ACC112 (cell line): ENCODE measurements around the gene ADCY2.

Source experiments
- H2AFZ ChIP-seq: fragments of 200-600 bp; sonication (generic); one replicate; pipeline ENCODE4 v1.6.0; 2017; ENCODE audit warnings: antibody characterized with exemption, low read length; ENCODE audit not compliant: unreplicated experiment
- H3K27ac ChIP-seq: fragments of 200-600 bp; sonication (generic); 2 replicates; pipeline ENCODE4 v1.5.1; 2014; ENCODE audit warnings: low read depth, mild to moderate bottlenecking, antibody characterized with exemption, low read length, moderate library complexity
- H3K27me3 ChIP-seq: fragments of 200-600 bp; sonication (generic); 2 replicates; pipeline ENCODE4 v1.6.1; 2014; ENCODE audit warnings: mild to moderate bottlenecking, antibody characterized with exemption, low read length, moderate library complexity, mixed read lengths; ENCODE audit not compliant: insufficient read depth
- H3K36me3 ChIP-seq: fragments of 200-600 bp; sonication (generic); 2 replicates; pipeline ENCODE4 v1.6.1; 2016; ENCODE audit warnings: mild to moderate bottlenecking, antibody characterized with exemption, low read length, moderate library complexity, mixed read lengths; ENCODE audit not compliant: insufficient read depth
- H3K4me1 ChIP-seq: fragments of 200-600 bp; sonication (generic); one replicate; pipeline ENCODE4 v1.6.1; 2016; ENCODE audit warnings: low read length, mixed read lengths; ENCODE audit not compliant: insufficient read depth, unreplicated experiment, control insufficient read depth
- H3K4me3 ChIP-seq: fragments of 200-600 bp; sonication (generic); 2 replicates; pipeline ENCODE4 v1.5.1; 2014; ENCODE audit warnings: mild to moderate bottlenecking, low read depth, low read length
- H3K79me2 ChIP-seq: fragments of 200-600 bp; sonication (generic); one replicate; pipeline ENCODE4 v1.6.0; 2016; ENCODE audit warnings: low read length; ENCODE audit not compliant: control insufficient read depth, unreplicated experiment, insufficient read depth

ADCY2 gene

GRCh38 chr5:7678030-7678429 is 282.1 kb downstream of the ADCY2 start:
- no peaks in the 10 kb centered on the region for H3K36me3 ChIP-seq
- no peaks in the 10 kb centered on the region for H3K27me3 ChIP-seq
- no peaks in the 10 kb centered on the region for H3K4me1 ChIP-seq
- H3K79me2 ChIP-seq, result no peaks in the 10 kb centered on the region
- no peak overlapping the region for H2AFZ ChIP-seq
- no peak overlapping the region for H3K4me3 ChIP-seq
- no peak overlapping the region for H3K27ac ChIP-seq

GRCh38 chr5:7679663-7680062 is 283.7 kb downstream of the ADCY2 start:
- Histone ChIP-seq H3K79me2 (no peaks in the 10 kb centered on the region), H3K27ac (no peak overlapping the region), H3K27me3 (no peaks in the 10 kb centered on the region), H3K36me3 (no peaks in the 10 kb centered on the region), H2AFZ (no peak overlapping the region), H3K4me1 (no peaks in the 10 kb centered on the region), H3K4me3 (no peak overlapping the region)

GRCh38 chr5:7680260-7680659 is 284.3 kb downstream of the ADCY2 start:
- Histone ChIP-seq H3K27me3 (no peaks in the 10 kb centered on the region), H3K79me2 (no peaks in the 10 kb centered on the region), H3K27ac (no peak overlapping the region), H3K4me3 (no peak overlapping the region), H3K4me1 (no peaks in the 10 kb centered on the region), H2AFZ (no peak overlapping the region), H3K36me3 (no peaks in the 10 kb centered on the region)

DNA sequence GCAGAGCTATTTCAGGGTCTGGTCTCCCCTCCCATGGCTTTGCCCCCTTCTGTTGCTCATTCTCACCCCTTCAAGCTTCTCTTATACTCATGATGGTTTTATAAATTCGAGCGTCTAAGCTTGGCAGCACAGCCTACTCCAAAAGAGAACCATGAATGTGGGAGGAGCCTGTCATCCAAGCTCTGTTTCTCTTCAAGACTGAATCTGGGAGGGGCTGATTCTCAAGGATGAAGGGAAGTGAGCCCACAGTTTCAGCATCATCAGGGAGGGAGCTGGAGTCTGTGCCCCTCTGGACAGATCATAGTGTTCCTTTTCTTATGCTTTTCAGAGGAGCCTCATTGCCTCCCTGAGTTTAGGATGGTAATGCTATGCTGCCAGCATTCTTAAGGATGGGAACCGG is 286.4 kb downstream of the ADCY2 start:
- Histone ChIP-seq H3K4me3 (no peak overlapping the region), H3K27ac (no peak overlapping the region), H3K79me2 (no peaks in the 10 kb centered on the region), H3K27me3 (no peaks in the 10 kb centered on the region), H2AFZ (no peak overlapping the region), H3K4me1 (no peaks in the 10 kb centered on the region), H3K36me3 (no peaks in the 10 kb centered on the region)

GRCh38 chr5:7683753-7684152 is 287.8 kb downstream of the ADCY2 start:
- H3K4me1 ChIP-seq, result no peaks in the 10 kb centered on the region
- H3K27me3 ChIP-seq, result no peaks in the 10 kb centered on the region
- H3K4me3 ChIP-seq, result no peak overlapping the region
- H3K79me2 ChIP-seq, result no peaks in the 10 kb centered on the region
- H3K36me3 ChIP-seq, result no peaks in the 10 kb centered on the region
- H2AFZ ChIP-seq, result no peak overlapping the region
- no peak overlapping the region for H3K27ac ChIP-seq

- Histone ChIP-seq H3K27ac (no peak overlapping the region), H3K27me3 (no peaks in the 10 kb centered on the region)
Measured at GRCh38 chr5:7684826-7685225, 288.9 kb downstream of the ADCY2 start.

DNA sequence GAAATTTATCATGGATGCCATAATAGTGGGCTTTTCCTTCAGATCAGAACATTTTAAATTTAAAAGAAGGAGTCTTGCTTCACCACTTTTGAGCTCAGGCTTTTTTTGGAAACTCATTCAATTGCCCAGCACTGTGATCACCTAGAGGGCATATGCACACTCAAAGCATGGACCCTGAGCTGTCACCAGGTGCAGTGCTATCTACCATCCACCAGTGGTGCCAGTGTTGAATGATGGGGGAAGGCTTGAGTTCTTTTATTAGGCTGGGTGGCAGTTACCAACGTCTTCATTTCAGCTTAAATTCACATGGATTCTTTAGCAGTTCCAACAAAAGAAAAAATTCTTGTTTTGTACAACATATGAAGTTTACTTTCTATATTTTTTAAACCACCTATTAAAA is 290.9 kb downstream of the ADCY2 start:
- H2AFZ ChIP-seq, result no peak overlapping the region
- no peak overlapping the region for H3K27ac ChIP-seq
- H3K27me3 ChIP-seq, result no peaks in the 10 kb centered on the region
- no peaks in the 10 kb centered on the region for H3K36me3 ChIP-seq
- H3K4me3 ChIP-seq, result no peak overlapping the region
- H3K4me1 ChIP-seq, result no peaks in the 10 kb centered on the region
- H3K79me2 ChIP-seq, result no peaks in the 10 kb centered on the region

More at GRCh38 chr5:7684826-7685225, 288.9 kb downstream of the ADCY2 start:
- Histone ChIP-seq H2AFZ (no peak overlapping the region), H3K36me3 (no peaks in the 10 kb centered on the region), H3K79me2 (no peaks in the 10 kb centered on the region), H3K4me3 (no peak overlapping the region), H3K4me1 (no peaks in the 10 kb centered on the region)

DNA sequence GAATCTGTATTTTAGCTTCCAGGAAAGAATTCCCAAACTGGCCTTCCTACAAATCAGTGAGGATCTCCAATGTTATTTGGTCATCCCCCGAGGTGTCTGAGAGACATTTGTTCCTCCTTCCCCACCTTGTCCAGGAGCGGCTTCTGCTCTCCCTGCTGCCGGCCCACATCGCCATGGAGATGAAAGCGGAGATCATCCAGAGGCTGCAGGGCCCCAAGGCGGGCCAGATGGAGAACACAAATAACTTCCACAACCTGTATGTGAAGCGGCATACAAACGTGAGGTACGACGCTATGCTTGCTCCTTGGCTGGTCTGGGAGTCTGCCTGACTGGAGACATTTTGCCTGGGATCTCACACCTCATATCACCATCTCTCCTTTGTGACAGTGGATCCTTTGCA is 294.6 kb downstream of the ADCY2 start:
- no peaks in the 10 kb centered on the region for H3K27me3 ChIP-seq
- H3K27ac ChIP-seq, result no peak overlapping the region
- H3K79me2 ChIP-seq, result no peaks in the 10 kb centered on the region
- H3K4me3 ChIP-seq, result no peak overlapping the region
- H3K36me3 ChIP-seq, result no peaks in the 10 kb centered on the region
- no peaks in the 10 kb centered on the region for H3K4me1 ChIP-seq
- no peak overlapping the region for H2AFZ ChIP-seq

DNA sequence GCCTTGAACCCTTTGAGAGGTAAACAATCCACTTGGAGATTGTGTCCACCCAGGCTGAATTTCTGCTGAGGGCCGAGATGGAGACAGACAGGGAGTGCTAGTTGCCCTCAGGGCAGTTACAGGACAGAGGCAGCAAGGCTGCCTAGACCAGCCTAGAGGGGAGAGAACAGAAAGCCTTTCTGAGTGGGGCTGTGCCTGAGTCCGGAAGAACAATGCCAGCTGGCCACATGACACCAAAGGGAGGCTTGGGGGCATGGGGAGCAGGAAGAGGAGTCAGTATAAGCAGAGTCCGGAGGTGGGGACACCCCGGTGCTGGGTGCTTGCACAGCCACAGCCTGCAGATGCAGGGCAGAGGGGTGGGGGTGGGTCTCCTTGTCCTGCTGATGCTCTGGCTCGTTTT is 309.3 kb downstream of the ADCY2 start:
- H3K4me1 ChIP-seq, result no peaks in the 10 kb centered on the region
- no peak overlapping the region for H3K4me3 ChIP-seq
- no peak overlapping the region for H3K27ac ChIP-seq
- H2AFZ ChIP-seq, result no peak overlapping the region
- no peaks in the 10 kb centered on the region for H3K79me2 ChIP-seq
- no peaks in the 10 kb centered on the region for H3K27me3 ChIP-seq
- H3K36me3 ChIP-seq, result no peaks in the 10 kb centered on the region

DNA sequence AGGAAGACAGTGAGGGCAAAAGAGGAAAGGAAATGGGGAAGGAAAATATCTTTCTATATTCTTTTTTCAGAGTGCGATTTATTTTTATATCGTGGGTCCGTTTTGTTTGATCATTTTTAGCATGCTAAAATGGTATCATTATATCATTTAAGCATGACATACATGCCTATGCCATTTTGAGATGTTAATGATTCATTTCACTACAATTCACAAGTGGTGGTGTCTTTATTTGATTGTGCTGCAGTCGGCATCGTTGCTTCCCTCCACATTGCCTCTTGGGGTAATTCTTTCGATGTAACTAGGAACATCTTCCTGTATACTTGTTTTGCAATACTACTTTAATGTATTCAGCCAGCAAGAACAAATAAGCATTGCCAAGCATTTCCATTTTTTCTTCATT is 309.8 kb downstream of the ADCY2 start:
- Histone ChIP-seq H3K4me1 (no peaks in the 10 kb centered on the region), H3K4me3 (no peak overlapping the region), H3K27ac (no peak overlapping the region), H3K27me3 (no peaks in the 10 kb centered on the region), H2AFZ (no peak overlapping the region), H3K79me2 (no peaks in the 10 kb centered on the region), H3K36me3 (no peaks in the 10 kb centered on the region)

- Histone ChIP-seq H3K36me3 (no peaks in the 10 kb centered on the region), H3K27me3 (no peaks in the 10 kb centered on the region), H3K27ac (no peak overlapping the region), H2AFZ (no peak overlapping the region), H3K4me3 (no peak overlapping the region), H3K79me2 (no peaks in the 10 kb centered on the region), H3K4me1 (no peaks in the 10 kb centered on the region)
Measured at GRCh38 chr5:7706256-7706655, 310.3 kb downstream of the ADCY2 start.

DNA sequence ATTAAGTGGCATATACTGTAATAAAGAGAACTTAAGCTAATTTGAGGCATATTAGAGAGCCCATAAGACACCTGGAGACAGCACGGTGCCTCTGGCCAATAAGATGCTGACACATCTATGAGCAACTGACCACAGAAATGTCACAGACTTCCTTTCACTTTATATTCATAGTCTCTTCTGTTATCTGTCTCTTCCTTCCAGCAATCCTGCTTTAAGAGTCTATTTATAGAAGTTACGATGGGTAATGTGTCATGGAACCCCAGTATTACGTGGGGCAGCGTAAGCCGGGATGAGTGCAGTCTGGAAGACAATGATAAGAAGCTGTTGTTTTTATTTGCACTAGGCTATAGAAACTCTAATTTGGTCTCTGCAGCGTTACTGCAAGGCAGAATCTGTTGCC is 318.2 kb downstream of the ADCY2 start:
- no peak overlapping the region for H2AFZ ChIP-seq
- H3K27me3 ChIP-seq, result no peaks in the 10 kb centered on the region
- H3K27ac ChIP-seq, result no peak overlapping the region
- H3K4me3 ChIP-seq, result no peak overlapping the region
- no peaks in the 10 kb centered on the region for H3K79me2 ChIP-seq
- no peaks in the 10 kb centered on the region for H3K4me1 ChIP-seq
- H3K36me3 ChIP-seq, result no peaks in the 10 kb centered on the region
